AG20443 (cell line): Measurements from ENCODE around the gene PCYOX1L.

Experiments
- DNase-seq: peaks from one replicate; pipeline ENCODE4 v3.0.0; 2012; ENCODE audit warnings: low spot score, mixed read lengths

PCYOX1L gene

DNA sequence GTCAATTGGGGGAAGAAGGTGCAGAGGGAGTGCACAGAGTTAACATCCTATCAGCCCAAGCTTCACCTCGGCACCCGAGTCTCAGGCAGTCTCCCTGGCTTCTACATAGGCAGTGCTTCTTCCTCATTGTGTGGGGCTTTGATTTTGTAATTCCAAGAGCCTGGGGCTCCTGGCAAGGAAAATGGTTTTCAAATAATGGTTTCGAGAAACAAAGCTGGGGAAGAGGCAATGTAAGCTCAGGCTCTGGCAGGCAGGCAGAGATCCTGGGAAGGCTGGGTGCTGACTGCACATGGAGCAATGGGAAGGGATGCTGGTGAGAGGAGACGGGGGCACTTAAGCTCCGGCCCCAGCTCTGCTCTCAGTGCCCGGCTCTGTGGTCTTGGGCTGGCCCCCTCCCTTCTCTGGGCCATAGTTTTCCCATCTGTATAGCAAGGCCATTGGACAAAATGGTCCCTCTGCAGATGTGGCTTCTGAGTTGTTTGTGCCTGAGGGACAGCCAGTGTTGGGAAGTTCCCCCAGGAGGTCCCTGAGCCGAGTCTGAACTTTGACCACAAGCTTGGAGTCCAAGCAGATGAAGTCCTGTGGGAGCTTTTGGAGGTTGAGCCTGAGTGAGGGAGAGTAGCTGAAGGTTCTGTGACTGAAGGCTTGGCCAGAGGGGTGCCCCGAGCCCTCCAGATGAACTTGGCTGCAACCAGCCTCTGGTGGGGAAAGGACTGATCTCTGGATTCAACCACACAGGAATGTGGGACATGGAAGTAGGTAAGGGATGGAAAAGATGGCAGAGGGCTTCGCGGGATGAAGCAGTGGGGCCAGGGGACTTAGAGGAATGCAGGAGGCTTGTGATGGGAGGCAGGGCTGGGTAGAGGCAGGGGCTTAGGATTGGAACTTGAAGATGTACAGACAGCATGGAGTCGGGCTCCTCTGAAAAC lies 49.7 kb downstream of the PCYOX1L start:
- DNase-seq: no peak

- no peak for DNase-seq
Observed at GRCh38 chr5:149408252-149409099, 50.6 kb downstream of the PCYOX1L start.

DNA sequence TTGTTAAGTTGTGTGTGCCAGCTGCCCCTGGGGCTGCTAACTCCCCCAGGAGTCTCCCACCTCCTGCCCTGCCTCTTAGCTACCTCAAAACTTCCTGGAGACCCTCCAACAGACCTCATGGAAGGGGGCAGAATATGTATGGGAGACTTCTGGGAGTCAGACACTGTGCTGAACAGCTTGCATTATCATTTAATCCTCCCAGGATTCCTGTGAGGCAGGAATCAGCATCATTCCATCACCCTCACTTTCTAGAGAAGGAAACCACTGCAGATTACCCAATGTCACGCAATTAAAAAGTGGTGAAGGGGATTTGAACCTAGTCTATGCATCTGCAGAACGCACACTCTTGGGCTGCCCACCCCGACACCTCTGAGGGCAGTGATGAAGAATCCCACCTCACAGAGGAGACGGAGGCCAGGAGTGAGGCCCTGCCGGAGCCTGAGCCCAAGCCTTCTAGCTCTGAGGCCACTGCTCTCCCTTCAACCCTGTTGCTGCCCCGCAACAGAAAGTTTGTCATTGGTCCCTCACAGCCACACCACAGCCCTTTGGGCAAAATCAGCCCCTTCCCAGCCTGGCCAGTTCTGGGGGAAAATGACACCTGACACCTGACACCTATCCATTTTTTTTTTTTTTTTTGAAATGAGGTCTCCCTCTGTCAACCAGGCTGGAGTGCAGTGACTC lies 51.6 kb downstream of the PCYOX1L start:
- DNase-seq: no peak

- DNase-seq: no peak
Observed at GRCh38 chr5:149410071-149410470, 52.2 kb downstream of the PCYOX1L start.

GRCh38 chr5:149410721-149411432 lies 53.0 kb downstream of the PCYOX1L start:
- DNase-seq: no peak

DNA sequence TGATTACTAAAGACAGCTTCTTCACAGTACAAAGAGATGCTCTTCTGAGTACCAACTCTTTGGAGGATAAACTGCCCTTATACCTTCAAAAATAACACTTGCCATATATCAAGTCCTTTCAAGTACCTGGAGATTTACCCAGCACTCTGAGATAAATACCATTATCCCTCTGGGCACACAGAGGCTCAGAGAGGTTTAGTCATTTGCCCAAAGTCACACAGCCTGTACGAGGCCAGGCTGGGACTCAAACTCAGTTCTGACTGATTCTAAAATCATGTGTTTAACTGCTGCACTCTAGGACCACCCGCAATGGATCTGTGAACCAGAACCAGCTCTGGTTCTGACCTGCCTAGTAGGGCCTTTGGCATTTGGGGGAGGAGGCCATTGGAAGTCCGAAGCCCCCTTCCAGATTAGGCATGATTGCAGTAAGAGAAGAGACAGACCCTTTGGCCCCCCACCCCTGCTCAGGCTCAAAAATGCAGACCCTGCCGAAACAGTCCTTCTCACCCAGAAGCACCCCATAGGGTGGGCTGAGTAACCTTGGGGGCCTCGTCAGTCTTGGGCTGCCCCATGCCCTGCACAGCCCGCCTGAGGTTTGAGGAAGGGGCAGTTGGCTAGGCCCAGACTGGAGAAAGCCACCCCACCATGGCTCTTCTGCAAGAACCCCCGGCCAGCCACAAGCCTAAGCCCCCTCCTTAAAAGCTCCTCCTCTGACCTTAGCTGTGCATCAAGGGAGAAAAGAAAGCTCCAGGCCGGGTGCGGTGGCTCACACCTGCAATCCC lies 54.1 kb downstream of the PCYOX1L start:
- DNase-seq: no peak

GRCh38 chr5:149412783-149413476 lies 55.1 kb downstream of the PCYOX1L start:
- DNase-seq: no peak

GRCh38 chr5:149413477-149414210 lies 55.8 kb downstream of the PCYOX1L start:
- no peak for DNase-seq

DNA sequence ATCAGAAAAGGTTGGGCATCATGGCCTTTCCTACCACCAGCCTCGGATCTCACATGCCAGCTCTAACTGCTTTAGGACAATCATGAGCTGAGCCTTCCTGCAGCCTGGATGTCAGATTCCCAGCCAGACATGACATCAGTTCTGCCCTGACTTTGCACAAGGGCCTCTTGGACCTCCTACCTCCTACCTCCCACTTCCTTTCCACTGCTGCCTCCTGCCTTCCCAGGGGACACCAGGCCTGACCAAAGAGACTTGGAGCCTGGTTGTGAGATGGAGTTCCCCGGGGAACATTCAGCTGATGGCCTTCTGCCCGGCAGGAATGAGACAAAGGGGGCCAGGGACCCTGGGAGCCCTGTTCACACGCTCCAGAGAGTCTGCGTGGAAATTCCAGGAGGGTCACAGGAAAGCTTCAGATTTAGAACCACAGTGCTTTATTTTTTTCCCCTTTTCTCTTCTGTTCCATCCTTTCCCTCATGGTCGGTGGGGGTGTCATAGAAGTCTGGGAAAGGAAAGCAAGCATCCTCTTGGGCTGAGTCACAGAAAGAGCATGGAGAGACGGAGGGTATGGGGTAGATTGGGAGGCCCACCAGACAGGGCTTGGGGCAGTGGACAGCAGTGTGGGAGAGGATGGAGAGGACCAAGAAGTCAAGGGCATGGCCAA lies 56.7 kb downstream of the PCYOX1L start:
- DNase-seq: no peak

GRCh38 chr5:149415066-149415967 lies 57.5 kb downstream of the PCYOX1L start:
- no peak for DNase-seq

DNA sequence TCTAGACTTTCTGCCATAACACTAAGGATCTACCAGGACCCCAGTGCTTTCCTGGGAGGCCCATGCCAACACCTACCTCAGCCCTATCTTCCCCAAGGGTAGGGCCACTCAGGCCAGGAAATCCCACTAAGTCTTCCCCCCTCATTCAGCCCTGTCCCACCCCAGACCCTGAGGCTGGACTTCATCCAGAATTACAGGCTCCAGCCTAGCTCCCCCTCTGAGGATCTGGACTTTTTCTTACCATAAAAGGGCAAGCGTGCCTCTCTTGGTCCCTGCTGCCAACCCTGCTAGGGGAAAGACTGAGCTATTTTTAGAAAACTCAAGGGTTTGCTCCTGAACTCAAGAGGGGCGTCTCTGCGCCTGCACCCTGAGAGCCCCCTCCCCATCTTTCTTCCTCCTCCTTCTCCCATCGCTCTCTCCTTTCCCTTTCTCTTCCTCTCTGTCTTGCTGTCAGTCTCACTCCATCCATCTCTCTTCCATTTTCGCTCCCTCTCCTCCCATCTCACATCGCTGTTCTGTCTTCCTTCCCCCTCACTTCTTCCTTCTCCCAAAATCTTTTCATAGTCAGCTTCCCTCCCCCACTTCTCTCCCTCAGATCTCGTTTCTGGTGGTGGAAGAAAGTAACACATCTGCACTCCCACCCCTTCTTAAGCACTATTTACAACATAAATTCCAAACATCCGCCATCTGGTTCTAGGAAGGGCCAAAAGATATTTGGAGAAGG lies 59.3 kb downstream of the PCYOX1L start:
- no peak for DNase-seq

DNA sequence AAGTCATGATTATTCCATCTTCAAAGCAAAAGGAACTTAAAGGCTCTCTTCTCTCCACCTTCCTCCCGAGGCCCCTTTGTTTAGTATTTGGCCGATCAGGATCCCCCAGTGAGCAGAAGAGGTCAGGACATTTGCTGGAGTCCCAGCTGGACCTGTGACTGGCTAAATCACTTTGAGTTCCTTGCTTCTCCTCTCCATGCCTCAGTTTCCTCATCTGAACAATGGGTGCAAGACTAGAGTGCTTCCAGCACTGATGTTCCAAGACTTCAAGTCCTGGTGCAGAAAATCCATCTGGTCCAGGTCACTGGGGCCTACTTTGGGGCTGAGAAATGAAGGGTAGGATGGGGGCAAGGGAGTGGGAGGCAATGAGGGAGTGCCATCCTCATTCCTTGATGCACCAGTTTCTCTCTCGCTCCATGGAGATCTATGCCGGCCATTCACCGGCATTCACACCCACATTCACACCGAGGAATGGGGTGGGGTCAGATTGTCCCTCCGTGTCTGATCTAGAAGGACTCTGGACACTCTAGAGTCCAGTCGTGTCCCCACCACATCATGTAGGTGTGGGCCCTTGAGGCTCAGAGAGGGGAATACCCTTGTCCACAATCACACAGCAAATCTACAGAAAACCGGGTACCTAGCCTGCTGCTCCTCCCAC lies 60.0 kb downstream of the PCYOX1L start:
- no peak for DNase-seq

DNA sequence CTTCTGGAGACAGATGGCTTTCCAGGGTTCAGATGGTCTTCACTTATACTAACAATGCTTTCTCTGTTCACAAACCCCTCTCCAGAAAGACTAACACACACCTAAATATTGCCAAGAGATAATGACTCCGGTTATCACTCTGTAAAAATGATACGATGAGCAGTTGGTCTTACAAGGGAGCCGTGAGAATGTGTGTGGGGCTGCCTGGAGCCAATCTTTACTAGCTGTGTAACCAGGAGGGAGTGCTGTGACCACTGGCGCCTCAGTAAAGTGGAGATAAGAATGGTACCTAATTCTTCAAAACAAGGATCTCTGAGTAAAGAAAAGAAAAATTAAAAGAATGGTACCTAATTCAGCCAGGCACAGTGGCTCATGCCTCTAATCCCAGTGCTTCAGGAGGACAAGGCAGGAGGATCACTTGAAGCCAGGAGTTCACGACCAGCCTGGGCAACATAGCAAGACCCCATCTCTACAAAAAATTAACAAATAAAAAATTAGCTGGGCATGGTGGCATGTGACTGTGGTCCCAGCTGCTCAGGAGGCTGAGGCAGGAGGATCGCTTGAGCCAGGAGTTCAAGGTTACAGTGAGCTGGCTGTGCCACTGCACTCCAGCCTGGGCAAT lies 61.2 kb downstream of the PCYOX1L start:
- DNase-seq: no peak
